AML-193 (cell line): ENCODE measurements around the gene ACP5.
"Not testable (repeated sequence)": the region's sequence is repeated elsewhere in the genome, so short reads cannot be mapped to it uniquely, and the experiment has no call there.

Experiments used
- DNase-seq, 2 experiments: peaks; one replicate each; lab custom pipeline; 2025; lab: John Stamatoyannopoulos, UW

ACP5 gene

DNA sequence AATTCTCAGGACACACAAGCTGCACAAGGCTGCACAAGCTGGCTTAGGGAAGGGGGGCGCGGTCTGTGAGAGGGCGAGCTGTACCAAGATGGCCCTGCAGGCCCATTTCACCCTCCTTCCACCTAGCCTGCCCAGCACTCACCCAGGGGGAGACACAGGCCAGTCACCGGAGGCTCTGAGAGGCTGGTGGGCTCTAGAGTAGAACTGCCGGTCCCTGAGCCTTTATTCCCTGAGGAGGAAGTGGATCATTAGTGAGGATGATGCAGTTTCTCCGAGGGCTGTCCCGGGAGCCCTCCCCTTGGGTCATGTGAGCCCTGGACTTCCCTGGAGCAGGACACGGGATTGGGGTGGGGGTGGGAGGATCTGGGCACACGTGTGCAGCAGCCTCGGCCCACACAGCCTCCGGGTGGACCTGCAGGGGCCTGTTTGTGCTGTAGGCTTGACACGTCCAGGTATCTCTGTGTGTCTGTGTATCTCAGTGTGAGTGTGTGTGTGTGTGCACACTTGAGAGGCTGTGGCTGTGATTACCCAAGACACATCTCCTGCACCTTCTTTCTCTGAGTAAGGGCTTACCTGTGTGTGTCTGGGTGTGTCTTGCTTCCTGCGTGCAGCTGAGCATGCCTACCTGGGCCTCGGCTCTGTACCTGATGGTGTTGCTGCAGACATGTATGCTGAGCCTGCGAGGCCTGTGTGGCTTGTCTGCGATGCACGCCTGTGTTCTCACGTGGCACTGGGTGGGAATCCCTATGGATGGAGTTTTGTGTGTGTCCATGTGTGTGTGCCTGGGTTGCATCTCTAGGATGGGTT is at the start of gene ACP5:
Gene ACP5, minus strand, starts transcription at position 195 of the 807 bp plus-strand sequence. CDS start 328 bp downstream, outside the sequence.
- no peak for DNase-seq

DNA sequence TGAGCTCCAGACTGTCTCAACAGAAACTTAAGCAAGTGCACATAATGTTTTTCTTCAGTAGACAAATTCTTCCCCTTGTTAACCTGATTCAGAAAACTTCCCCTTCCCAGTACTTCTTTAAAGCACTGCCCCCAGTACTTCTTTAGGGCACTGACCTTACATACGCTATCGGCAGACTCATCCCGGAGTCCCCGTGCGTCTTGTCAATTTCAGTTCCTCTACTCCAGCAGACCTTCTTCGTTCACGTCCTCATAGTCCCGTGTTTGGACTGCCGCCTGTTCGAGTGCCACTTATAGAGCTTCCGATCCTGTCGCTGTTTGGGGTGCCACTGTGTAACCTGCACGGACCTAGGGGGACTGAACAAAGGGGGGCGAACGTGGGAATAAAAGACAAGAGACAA is 48.8 kb upstream of the ACP5 start:
- no peak for DNase-seq

DNA sequence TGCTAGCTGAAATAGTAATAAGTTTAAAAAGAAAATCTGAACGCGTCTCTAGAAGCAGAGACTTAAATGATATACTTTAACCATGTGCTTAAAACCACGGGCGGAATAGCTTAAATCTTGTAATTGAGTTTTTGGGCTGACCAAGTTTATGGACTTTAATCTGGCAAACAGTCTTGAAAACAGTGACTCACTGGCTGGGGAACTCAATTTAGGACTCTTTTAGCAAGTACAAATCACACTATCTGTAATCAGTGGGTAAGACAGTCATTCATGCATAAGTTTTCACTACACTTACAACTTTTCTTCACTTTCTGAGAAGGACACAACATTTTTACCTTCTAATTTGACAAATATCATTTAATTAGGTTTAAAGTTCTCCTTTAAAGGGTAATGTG is 46.6 kb upstream of the ACP5 start:
- DNase-seq: no peak

DNA sequence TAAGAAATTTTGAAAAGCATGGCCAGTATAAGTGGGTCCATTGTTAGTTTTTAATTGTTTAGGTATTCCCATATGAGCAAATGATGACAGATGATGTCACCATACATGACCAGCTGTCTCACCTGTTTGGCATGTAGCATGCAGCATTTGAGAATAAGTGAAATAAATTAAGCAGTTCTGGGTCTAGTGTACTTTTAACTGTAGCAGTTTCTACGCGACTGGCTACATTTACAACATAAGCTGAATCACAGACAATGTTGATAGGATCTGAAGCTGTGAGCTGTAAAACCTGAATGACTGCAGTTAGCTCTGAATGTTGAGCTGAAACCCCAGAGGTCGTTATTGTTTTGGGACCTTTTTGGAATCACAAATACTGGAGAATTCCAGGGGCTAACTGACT is 45.0 kb upstream of the ACP5 start:
- DNase-seq: not testable (repeated sequence)

DNA sequence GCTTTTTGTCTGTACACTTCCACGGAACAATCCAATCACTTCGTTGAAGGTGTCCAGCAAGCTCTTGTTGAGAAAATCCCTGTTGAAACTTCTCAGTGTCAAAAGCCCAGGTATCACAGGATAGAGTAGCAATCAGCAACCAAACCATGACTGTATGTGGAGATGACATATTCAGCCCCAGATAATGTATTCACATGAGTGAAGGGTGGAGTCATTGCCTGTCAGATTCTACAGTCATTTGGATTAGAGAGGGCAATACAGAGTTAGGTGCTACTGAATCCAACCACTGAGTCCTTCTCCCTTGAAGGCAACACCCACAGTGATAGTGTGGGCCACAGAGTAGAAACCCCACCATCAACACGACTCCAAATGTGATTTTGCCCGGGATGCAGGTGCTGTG is 43.1 kb upstream of the ACP5 start:
- DNase-seq: no peak

DNA sequence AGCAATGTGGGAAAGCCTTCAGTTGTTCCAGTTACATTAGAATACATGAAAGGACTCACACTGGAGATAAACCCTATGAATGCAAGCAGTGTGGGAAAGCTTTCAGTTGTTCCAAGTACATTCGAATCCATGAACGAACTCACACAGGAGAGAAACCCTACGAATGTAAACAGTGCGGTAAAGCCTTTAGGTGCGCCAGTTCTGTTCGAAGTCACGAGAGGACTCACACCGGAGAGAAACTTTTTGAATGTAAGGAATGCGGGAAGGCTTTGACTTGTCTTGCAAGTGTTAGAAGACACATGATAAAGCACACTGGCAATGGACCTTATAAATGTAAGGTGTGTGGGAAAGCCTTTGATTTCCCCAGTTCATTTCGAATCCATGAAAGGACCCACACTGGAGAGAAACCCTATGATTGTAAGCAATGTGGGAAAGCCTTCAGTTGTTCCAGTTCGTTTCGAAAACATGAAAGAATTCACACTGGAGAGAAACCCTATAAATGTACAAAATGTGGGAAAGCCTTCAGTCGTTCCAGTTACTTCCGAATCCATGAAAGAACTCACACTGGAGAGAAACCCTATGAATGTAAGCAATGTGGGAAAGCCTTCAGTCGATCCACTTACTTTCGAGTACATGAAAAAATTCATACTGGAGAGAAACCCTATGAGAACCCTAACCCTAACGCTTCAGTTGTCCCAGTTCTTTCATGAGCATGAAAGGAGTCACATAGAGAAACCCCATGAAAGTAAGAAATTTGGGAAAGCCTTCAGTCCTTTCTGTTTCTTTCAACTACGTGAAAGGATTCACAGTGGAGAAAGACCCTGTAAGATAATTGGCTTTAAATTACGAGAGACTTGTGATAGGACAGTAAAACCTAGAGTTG is 40.0 kb upstream of the ACP5 start:
- no peak for DNase-seq

DNA sequence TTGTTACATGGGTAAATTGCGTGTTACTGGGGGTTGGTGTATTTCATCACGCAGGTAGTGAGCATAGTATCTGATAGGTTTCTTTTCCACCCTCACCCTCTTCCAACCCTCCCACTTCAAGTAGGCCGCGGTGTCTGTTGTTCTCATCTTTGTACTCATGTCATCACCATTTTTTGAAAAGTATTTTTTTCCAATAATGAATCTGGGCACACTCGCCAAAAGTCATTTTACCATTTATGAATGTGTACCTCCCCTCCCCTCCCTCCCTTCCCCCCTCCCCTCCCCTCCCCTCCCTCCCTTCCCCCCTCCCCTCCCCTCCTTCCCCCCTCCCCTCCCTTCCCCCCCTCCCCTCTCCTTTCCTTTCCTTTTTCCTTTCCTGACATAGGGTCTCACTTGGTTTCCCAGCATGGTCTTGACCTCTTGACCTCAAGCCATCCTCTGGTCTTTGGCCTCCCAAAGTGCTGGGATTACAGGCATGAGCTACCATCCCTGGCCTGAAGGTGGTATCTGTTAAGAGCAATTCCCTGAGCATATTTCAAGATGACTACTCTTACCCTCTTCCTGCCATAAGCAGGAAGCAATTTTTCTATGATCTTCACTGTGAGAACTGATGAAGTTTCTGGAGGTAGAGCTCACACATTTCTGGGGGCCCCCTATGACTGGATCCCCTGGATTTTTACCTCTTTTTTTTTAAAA is 35.5 kb upstream of the ACP5 start:
- DNase-seq: no peak

DNA sequence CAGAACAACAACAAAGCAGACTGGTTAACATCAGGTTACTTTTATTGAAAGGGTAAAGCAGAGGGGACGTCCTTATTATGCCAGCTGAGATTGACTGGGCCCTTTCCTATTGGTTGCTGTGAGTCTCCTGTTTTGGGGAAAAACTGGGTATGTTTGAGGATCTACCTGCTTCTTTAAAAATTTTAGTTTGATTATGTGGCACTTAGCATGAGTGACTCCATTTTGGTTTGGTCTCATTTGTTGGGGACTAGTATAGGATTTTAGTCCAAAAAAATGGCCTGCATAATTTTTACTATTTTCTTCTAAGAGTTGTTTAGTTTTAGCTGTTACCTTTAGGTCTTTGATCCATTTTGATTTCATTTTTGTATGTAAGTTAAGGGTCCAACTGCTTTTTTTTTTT is 34.3 kb upstream of the ACP5 start:
- no peak for DNase-seq

DNA sequence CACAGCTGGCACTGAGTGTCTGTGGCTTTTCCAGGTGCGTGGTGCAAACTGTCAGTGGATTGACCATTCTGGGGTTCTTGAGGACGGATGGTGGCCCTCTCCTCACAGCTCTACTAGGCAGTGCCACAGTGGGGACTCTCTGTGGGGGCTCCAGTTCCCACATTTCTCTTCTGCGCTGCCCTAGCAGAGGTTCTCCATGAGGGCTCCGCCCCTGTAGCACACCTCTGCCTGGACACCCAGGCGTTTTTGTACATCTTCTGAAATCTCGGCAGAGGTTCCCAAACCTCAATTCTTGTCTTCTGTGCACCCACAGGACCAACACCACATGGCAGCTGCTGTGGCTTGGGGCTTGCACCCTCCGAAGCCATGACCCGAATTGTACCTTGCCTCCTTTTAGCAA is 29.0 kb upstream of the ACP5 start:
- no peak for DNase-seq

DNA sequence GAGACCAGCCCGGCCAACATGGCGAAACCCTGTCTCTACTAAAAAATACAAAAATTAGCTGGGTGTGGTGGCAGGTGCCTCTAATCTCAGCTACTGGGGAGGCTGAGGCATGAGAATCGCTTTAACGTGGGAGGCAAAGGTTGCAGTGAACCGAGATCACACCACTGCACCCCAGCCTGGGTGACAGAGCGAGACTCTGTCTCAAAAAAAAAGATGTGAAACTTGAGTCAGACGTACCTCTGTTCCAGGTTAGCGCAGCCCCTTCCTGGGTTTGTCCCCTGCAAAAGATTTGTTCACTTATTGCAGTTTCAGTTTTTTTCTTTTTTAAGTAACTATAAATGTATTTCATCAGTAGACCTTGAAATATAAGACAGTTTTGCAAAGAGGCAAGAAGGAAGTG is 22.3 kb upstream of the ACP5 start:
- not testable (repeated sequence) for DNase-seq

DNA sequence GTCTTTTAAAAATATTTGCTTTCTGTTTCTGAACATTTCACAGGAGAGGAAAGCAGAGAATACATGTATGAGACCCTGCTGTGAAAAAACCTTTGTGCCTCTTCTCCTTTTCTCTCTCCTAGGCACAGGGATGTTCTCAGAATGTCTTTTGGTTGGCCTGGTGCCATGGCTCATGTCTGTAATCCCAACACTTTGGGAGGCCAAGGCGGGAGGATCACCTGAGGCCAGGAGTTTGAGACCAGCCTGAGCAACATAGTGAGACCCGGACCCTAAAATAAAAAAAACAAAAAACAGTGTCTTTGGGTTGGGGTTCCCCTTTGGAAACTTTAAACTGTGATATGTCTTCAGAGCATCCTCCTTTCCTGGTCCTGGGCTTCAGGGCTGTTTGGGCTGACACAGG is 21.3 kb upstream of the ACP5 start:
- DNase-seq: no peak

DNA sequence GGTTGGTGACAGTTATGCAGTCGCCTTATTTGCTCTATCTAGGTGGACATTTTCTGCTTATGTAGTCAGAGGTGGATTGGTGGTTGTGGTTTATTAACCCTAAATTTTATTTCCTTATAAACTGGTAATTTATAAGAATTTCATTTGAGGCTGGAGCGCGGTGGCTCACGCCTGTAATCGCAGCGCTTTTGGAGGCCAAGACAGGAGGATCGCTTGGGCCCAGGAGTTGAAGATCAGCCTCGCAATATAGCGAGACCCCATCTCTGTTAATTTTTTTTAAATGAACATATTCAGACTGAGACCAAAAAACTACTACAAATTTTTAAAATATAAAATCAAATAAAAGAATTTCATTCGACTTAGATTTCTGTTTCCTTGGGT is 20.6 kb upstream of the ACP5 start:
- no peak for DNase-seq

DNA sequence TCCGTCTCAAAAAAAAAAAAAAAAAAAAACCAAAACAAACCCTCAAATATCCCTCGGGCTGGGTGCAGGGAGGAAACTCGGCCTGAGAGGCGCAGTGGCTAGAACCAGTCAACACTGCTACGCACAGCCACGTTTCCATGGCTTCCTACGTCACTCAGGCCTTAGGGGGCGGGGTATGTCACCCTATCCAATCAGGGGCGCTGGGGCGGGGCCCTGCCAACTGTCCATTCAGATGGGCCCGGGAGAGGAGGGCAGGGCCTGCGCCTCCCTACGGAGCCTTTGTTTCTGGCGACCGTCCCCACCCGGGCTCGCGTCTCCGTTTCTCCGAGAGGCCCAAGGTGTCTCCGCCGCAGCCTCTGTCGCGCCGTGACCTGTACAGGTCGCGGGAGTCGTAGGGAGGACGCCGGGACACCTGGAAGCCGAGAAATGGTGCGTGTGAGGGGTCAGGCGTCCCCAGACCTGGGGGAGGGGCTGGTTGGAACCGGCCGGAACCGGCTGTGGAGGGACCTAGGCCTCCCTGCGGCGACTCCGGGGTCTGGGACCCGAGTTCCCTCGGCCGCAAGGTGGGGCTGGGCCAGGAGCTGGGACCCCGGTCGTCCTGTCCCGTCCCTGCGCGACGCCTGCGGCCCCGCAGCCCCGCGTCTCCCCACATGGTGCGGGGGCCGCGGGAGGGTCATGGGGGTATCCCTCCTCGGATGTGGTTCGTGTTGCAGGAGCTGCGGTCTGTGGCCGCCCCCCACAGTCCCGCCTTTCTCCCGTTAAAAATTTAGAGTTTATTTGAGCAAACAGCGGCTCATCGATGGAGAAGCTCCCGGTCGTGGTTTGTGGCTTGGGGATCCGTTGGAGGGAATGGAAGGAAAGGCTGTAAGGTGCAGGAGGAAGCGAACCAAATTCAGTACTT is 20.0 kb upstream of the ACP5 start, which contains the start of gene ZNF627:
Gene ZNF627, plus strand, starts transcription at position 282 of the 901 bp plus-strand sequence. Its CDS starts 145 bp downstream, at position 427.
- peak; percentile 96 to 99 for DNase-seq

DNA sequence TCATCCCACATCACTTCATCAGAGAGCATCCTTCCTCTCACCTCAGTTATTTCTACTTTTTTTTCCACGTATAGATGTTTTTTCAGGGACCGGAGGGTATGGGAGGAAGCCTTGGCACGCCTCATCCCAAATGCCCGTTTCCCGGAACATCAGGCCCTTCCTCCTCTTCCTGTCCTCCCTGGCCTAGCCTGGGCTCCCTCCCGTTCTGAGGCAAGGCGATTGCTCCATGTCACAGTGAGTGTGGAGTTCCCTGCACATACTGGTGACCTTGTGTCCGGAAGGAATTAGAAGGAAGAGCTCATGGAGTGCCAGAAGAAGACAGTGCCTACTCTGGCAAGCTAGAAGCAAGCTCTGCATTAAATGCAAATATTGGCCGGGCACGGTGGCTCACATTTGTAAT is 18.7 kb upstream of the ACP5 start:
- no peak for DNase-seq

DNA sequence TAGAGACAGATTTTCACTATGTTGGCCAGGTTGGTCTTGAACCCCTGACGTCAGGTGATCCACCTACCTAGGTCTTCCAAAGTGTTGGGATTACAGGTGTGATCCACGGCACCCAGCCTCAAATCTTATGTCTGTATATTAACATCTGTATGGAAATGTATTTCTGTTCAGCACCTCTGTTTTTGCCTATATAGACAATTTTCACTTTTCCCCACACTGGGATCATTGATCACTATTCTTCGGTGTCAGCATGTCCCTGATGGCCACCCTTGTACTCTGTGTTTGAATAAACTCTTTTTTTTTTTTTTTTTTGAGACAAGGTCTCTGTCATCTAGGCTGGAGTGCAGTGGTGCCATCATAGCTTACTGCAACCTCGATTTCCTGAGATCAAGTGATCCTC is 16.6 kb upstream of the ACP5 start:
- no peak for DNase-seq

DNA sequence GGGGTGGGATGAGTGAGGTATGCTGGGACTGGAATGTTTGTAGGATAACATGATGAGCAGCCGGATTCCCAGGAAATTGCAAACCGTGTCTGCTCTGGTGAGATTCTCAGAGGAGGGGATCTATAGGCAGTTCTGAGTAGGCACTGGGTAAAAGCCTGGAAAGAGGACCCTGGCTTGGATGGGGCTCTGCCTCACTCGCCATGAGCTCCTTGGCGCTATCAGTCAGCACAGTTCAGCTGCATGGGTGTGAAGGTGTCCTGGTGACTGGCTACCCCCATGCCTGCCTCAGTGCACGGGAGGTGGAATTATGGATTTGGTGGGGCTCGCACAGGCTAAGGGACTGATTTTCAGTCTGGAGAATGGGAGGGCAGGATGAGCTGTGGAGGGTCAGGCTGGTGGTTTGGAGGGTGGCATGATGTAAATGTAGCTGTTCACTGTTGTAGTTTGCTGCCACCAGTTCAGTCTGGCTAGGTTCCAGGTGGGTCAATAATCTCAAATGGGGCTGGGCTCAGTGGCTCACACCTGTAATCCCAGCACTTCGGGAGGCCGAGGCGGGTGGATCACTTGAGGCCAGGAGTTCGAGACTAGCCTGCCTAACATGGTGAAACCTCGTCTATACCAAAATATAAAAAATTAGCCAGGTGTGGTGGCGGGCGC is 10.7 kb upstream of the ACP5 start:
- DNase-seq: no peak

DNA sequence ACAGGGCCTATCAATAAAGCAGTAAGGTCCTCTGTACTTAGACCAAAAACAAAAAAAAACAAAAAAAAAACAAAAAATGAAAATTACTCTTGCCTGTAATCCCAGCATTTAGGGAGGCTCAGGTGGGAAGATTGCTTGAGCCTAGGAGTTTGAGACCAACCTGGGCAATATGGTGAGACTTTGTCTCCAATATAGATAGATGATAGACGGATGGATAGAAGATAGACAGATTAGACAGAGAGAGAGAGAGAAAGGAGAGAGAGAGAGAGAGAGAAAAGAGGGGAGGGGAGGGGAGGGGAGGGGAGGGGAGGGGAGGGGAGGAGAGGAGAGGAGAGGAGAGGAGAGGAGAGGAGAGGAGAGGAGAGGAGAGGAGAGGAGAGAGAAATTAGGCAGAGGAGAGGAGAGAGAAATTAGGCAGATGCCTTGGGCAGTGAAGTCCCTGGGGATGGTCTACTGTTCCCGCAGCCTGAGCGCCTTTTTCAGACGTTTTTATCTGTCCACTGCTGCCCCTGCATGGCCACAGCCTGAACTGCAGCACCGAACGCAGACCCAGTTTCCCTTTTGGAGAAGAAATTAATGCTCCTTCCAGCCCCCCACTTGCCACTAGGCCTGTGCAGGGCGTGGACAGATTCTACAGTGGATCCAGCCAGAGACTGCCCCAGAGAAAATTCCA is 10.0 kb upstream of the ACP5 start:
- DNase-seq: peak; percentile 57 to 58

DNA sequence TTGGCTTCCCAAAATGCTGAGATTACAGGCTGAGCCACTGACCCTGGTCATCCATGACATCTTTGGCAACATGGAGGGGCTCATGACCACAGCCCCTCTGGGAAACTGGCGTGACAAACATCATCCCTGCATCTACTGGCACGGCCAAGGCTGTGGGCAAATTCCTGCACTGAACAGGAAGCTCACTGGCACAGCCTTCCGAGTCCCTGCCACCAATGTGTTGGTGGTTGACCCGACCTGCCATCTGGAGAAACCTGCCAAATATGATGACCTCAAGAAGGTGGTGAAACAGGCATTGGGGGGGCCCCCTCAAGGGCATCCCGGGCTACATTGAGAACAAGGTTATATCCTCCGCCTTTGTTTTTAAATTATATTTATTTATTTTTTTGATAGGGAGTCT is 8.9 kb upstream of the ACP5 start:
- no peak for DNase-seq

DNA sequence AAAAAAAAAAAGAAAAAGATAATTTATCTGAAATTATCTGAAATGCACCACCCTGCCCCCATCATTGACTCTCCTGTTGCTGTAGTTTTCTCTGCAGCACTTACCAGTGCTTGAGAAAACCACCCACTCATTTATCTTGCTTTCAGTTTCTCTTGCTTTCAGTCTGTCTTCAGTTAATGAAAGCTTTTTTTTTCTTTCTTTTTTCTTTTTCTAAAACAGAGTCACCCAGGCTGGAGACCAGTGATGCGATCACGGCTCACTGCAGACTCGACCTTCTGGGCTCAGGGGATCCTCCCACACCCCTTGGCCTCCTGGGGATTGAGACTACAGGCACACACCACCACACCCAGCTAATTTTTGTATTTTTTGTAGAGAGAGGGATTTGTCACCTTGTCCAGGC is 4.3 kb upstream of the ACP5 start:
- no peak for DNase-seq

DNA sequence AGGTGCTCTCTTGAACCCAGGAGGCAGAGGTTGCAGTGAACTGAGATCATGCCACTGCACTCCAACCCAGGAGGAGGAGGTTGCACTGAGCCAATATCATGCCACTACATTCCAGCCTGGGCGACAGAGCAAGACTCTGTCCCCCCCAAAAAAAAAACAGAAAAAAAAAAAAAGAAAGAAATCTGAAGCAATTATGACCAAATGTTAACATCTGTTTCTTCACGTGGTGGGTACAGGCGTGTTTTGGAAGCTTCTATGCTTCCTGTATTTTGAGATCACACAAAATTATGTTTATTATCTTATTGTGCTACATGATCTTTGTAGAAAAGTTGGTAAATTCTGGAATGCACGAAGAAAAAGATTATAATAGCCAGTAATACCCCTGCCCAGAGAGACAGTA is 2.7 kb upstream of the ACP5 start:
- DNase-seq: no peak
